Daoy (cell line): Measurements from ENCODE around the gene CDK6. TPM values are rescaled to one million over a fixed set of nuclear protein-coding genes. Genes with fewer than 3 reads are reported as not detected.

Experiments used
- DNase-seq: peaks from one replicate; pipeline ENCODE4 v3.0.0-alpha.2; 2015; ENCODE audit warnings: low read depth
- total RNA-seq: library from RNA; depleted of rRNA; stranded (reverse); fragments of >200 nt; shearing (Covaris generic); gene quantifications from 2 replicates; pipeline ENCODE4 v1.2.3, GENCODE V29; 2014

Gene CDK6
- total RNA-seq, 1 experiment from 2014 or later: 92.9 TPM

DNA sequence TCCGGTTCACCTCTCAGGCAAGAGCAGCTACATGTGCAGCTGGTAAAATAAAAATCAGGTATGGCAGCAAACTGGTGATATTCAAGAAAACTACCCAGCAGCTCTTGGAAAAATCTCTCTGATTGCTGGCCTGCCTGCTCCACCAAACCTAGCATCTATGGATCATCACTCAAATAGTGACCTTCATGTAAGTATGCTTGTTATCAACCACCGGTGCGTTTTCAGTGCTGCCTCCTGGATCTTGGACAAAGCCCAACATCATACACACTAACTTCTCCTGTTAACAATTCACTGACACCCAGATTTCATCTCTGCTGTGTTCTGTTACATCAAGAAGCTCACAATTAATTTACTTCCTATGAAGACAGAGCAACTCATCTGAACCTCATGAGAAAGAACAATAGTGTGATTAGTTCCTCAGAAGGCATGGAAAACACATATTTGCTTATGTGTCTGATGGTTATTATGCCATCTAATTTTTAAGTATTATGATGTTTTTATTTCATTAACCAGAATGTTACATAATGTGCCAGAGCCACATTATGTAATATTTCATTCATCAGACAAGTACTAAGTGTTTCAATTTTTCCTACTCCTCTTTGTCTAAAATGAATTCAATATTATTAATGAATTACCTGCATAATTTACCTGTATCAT lies 8.8 kb downstream of the CDK6 start:
- peak; percentile 4 for DNase-seq

DNA sequence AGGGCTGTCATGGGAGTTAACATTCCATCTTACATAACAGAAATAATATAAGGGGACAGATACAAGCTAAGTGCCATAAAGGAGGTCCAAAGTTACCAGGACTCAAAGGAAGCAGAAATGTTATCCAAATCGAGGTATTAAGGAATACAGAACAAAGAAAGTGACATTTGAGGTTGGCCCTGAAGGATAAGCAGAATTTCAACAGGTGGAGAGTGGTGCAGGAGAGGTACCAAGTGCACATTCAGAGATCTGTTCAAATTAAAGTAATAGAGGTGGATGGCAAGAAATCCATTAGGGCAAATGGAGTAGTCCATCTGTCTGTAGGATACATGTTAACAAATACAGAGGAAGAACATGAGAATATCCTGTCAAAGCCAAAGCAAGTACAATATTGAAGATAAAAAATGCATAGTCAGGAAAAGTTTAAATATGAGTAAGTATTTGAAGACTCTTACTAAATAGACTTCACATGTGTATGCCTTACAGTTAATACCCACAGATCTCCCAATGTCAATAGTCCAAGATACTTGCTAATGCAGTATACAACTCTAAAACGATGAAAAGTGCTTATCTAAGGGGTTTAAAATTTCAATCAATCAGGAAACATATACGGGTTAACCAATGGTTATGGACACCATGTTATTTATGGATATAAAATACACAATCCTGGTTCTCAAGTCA lies 10.0 kb downstream of the CDK6 start:
- no peak for DNase-seq

DNA sequence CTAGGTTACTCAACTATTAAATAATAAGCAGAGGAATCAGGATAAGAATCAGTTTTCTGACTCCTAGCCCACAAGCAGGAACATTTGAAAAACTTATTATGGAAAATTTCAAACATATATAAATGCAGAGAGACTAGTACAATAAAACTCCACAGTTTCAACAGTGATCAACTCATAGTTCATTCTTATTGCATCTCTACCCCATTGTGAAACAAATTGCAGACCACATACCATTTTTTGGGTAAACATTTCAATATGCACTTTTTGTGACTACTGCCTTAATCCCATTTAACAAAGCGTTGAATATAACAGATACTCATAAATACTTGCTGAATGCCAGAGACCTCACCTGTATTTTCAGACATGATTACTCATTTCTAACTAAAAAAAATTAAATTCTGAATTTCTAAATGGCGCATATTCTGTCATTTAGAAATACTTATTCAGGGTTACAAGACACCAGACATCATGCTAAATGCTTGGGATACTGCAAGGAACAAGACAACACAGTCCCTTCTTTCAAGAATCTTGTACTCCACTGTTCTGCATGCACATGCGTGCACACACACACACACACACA lies 11.4 kb downstream of the CDK6 start:
- no peak for DNase-seq

GRCh38 chr7:92824450-92824849 lies 11.9 kb downstream of the CDK6 start:
- DNase-seq: no peak

- no peak for DNase-seq
Measured at GRCh38 chr7:92823042-92823441, 13.3 kb downstream of the CDK6 start.

GRCh38 chr7:92820191-92820590 lies 16.2 kb downstream of the CDK6 start:
- no peak for DNase-seq

GRCh38 chr7:92817398-92817797 lies 19.0 kb downstream of the CDK6 start:
- DNase-seq: no peak

DNA sequence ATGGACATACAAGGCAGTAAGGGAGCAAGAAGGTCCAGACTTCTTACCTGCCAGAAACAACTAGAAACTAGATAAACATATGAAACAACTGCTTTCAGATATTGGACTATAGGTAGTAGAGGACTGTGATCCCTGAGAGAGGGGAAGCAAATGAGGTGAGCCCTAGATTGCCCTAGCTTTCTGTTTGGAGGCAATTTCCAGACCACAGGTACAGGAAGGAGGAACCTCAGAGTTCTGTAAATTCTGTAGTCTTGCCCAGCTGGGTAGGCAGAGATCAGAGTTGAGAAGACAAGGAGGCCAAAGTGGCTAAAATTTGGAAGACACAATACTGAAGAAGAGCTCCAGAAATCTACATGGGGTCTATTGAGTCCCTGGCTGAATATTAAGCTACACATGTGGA lies 21.0 kb downstream of the CDK6 start:
- DNase-seq: no peak

GRCh38 chr7:92813390-92814024 lies 22.9 kb downstream of the CDK6 start:
- no peak for DNase-seq

- no peak for DNase-seq
Measured at GRCh38 chr7:92811158-92811557, 25.2 kb downstream of the CDK6 start.

GRCh38 chr7:92809760-92810573 lies 26.4 kb downstream of the CDK6 start:
- peak; percentile 89 for DNase-seq

DNA sequence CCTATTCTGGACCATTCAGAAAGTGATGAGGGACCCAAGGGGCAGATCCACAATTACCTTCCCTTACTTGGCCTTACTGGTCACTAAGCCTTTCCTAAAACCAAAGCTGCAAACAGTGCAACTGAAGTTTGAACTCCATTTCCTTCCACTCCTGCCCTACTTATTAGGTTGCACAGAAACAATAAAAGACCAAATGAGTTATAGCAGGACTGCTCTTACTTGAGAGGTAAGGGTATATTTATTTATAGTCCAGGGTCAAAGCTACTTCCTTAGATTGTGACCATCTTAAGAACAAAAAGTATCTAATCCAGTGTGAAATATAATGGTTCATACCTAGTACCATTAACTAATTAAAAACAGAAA lies 27.0 kb downstream of the CDK6 start:
- DNase-seq: no peak

GRCh38 chr7:92808635-92809034 lies 27.7 kb downstream of the CDK6 start:
- DNase-seq: no peak

- DNase-seq: no peak
Measured at GRCh38 chr7:92808006-92808405, 28.4 kb downstream of the CDK6 start.

DNA sequence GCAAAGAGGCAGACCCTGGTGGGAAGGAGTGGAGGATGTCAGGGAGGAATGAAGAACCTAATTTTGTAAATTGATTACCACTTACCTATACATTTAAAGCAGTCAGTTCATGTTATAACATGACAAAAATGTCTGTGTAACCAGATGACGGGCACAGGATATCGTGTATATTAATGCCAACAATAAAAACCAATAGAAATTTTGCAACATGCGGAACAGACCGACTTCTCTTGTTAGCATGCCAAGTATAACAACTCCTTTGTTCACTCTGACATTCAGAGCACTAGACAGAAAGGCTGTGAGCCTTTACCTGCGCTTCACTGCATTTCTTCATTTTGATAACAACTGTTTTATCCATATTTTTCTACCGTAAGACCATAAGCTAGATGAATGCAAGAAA lies 29.9 kb downstream of the CDK6 start:
- DNase-seq: no peak

DNA sequence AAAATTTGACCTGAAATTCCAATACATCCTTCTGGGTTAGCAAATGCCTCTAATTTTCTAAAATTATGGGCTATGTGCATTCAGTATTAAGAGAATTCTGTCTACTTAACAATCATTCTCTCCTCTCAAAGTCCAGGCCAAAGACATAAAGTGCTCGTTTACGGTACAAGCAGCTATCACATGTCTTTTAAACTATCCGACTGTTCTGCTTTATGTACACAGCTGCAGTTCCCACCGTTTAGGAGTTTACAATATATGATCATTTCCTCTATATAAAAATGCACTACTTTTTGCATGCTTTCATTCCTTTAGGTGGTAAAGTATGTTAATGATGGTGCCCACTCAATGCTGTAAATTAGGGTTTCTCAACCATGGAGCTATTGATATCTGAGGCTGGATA lies 34.0 kb downstream of the CDK6 start:
- DNase-seq: no peak

DNA sequence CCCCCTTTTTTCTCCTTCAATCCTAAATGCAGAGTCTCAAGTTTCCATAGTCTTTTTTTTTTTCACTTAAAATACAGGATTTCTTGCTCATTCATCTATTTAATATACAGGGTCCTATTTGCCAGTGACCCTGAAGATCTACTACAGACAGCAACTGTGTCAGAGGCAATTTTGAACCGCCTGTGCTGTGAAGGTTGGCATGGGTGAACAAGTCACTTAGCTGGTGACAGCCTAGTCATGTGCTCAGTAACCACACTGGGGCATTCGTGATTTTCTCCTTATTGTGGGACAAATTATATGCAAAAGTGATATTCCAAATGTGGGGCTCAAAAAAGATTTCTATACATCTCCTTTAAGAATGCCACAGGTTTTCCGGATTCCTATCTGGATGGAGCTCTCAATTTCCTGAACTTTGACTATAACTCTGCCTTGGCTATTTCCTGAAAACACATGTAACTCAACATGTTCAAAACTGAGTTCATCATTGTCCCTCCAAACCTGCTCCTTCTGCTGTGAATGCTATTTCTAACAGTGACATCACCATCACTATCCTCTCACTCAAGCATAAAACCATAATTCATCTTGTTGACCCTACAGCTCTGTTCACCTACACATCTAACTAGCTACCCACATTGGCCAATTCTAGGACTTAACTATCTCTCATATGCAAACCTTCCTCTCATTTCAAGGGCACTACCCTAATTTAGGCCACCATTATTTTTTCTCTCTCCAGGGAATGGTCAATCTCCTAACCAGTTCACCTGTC lies 36.7 kb downstream of the CDK6 start:
- DNase-seq: no peak

DNA sequence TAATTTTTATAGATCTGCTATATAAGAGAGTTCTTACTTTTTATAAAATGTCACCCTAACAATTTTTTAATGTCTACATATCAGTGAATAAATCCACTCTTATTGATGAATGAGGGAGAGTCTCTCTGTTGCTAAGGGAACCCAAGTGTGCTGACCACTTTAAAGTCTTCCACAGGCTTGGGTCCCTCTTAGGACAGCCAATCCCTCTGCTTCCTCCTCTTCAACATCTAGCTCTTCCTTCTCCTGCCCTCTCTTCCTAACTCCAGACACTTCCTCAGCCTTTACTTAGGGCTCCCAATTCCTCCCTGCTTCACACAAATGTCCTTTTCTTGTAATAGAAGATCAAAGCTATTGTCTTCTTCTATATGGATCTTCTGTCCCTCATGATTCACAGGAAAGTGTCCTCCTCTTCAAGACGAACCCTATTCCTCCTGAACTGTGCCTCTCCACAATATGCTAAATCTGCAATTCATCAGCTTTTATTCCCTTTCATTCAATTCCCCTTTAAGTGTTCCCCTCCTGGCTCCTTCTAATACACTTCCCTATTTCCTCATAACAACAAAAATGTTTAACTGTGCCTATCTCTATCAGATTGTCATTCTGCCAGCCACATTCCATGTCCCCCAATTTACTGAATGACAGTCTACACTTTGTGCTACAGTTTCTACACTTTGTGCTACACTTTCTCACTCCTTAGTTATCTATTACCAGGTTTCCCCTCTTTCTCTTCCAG lies 37.7 kb downstream of the CDK6 start:
- no peak for DNase-seq

DNA sequence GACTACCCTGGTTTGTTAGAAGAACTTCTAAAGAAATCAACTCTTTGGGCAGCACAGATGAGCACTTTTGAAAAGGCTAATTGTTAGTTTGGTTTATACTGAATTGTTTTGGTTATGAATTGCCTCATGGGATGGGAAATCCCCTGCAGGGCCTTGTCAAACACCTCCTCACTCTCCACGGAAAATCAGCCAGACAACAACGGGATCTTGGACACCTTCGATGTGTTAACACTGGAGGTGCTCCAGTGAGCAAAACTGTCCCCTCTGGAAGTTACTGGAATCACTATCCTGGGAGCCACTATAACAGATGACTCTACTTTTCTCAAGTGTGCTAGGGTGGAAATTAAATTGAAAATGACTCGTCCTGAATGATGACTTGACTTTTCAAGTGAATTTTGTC lies 38.7 kb downstream of the CDK6 start:
- peak; percentile 57 for DNase-seq

GRCh38 chr7:92797284-92797683 lies 39.1 kb downstream of the CDK6 start:
- DNase-seq: no peak

DNA sequence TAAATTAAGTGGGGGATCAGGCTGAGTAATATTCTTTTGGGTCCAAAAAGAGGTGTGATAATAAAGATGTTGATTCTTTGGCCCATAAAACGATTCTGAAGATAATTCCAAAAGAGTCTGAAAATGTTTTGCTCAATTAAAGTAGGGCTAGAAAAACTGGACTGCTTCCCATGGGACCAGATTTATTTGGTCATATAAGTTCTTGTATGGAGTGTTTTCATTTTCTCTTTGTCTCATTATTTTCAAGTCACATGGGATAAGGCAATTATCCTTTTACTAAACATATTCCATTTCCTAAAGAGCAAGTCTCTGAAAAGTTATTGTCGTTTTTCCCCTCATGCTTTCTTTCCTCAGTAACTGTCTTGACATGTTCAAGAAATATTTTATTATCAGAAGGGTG lies 41.5 kb downstream of the CDK6 start:
- no peak for DNase-seq
